GM19438 (cell line): ENCODE data around the gene PCGF2.

Source experiments
- ATAC-seq: cut with Tn5 transposase; IDR thresholded peaks from one replicate; pipeline ENCODE4 v1.9.1; 2021; ENCODE audit warnings: low read depth; ENCODE audit not compliant: unreplicated experiment

Gene PCGF2

GRCh38 chr17:38719943-38720641 is 28.0 kb downstream of the PCGF2 start:
- no peak for ATAC-seq

DNA sequence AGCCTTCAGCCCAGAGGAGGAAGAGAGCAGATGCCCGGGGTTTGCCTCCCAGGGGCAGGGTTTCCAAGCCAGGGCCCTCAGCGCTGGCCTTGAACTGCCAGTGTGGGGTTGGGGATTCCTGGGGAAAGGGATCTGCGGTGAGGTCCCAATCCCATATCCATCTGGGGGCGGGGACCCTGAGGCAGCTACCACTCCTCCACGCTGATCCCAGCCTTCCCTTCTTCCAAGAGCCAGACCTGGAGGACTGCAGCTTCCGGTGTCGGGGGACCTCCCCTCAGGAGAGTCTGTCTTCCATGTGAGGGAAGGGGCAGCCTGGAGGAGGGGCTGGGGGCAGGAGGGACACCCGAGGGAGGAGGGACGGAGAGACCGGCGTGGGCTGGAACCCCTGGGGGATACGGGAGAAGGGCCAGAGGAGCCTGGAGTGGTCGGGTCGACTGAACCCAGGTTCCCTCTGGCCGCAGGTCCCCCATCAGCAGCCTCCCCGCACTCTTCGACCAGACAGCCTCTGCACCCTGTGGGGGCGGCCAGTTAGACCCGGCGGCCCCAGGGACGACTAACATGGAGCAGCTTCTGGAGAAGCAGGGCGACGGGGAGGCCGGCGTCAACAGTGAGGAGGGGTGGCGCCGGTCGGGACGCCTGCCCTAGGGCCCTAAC is 28.7 kb downstream of the PCGF2 start:
- no peak for ATAC-seq

DNA sequence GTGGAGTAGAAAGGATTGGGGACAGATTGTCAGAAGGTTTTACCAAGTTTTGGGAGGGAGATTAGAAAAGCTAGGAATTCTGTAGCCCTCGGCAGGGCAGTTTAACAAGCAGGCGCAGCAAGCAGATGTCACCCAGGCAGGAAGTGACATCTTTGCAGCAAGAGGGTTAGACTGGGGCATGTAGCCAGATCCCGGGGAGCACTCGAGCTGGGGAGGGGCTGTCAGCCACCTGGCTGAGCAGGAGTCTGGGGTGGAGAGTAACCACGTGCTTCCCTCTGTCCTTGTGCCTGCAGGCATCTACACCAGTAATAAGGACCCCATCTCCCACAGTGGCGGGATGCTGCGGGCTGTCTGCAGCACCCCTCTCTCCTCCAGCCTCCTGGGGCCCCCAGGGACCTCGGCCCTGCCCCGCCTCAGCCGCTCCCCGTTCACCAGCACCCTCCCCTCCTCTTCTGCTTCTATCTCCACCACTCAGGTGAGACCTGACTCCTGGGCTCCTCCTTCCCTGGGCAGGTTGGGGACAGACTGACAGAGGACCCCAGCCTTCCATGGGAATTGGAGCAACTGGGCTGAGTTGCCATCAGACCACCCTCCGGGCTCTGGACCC is 30.9 kb downstream of the PCGF2 start:
- ATAC-seq, result no peak

DNA sequence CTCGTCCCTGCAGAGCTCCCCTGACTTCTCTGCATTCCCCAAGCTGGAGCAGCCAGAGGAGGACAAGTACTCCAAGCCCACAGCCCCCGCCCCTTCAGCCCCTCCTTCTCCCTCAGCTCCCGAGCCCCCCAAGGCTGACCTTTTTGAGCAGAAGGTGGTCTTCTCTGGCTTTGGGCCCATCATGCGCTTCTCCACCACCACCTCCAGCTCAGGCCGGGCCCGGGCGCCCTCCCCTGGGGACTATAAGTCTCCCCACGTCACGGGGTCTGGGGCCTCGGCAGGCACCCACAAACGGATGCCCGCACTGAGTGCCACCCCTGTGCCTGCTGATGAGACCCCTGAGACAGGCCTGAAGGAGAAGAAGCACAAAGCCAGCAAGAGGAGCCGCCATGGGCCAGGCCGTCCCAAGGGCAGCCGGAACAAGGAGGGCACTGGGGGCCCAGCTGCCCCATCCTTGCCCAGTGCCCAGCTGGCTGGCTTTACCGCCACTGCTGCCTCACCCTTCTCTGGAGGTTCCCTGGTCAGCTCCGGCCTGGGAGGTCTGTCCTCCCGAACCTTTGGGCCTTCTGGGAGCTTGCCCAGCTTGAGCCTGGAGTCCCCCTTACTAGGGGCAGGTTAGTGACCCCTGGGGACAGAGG is 31.6 kb downstream of the PCGF2 start:
- no peak for ATAC-seq

DNA sequence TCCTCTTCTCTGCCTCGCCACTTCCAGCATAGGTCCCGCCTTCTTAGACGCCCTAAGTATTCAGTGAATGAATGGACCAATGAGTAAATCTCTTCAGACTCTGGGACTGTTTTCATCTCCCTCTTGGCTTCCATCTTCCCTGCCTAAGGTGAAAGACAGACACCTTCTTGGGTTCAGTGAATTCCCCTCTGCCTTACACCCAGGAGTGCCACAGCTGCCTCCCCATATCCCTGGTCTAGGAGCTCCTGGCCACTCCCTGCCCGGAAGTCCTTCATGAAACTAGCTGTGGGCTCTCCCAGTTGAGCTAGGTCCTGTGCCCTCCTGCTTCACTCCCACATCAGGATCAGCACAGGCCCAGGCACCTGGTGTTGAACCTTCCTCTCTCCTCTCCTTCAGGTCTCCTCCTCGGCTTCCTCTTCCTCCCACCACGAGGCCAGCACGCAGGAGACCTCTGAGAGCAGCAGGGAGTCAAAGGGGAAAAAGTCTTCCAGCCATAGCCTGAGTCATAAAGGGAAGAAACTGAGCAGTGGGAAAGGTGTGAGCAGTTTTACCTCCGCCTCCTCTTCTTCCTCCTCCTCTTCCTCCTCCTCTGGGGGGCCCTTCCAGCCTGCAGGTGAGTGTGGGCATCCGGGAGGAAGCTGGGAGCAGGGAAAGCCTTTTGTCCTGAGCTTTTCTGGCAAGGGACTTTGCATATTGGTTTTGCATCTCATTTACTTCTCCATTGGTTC is 32.8 kb downstream of the PCGF2 start:
- ATAC-seq, result no peak

GRCh38 chr17:38713456-38714075 is 34.6 kb downstream of the PCGF2 start:
- no peak for ATAC-seq

DNA sequence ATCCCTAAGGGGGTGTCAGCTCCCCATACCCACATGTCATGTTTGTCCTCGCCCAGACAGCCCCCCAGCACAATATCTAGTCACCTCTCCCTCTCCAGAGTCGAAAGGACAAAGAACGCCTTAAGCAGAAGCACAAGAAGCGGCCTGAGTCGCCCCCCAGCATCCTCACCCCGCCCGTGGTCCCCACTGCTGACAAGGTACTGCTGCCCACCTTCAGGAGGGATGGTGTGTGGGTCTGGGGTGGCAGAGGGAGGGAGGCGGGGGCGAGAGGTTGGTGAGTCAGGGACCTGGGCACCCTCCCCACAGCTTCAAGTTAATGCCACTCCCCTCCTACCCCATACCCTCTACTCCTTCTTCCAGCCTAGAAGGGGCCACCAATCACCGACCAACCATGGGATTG is 35.5 kb downstream of the PCGF2 start:
- ATAC-seq, result no peak

- no peak for ATAC-seq
Observed at GRCh38 chr17:38711792-38712571, 36.2 kb downstream of the PCGF2 start.

- no peak for ATAC-seq
Observed at GRCh38 chr17:38710985-38711384, 37.2 kb downstream of the PCGF2 start.

GRCh38 chr17:38710604-38710962 is 37.6 kb downstream of the PCGF2 start:
- ATAC-seq, result no peak

DNA sequence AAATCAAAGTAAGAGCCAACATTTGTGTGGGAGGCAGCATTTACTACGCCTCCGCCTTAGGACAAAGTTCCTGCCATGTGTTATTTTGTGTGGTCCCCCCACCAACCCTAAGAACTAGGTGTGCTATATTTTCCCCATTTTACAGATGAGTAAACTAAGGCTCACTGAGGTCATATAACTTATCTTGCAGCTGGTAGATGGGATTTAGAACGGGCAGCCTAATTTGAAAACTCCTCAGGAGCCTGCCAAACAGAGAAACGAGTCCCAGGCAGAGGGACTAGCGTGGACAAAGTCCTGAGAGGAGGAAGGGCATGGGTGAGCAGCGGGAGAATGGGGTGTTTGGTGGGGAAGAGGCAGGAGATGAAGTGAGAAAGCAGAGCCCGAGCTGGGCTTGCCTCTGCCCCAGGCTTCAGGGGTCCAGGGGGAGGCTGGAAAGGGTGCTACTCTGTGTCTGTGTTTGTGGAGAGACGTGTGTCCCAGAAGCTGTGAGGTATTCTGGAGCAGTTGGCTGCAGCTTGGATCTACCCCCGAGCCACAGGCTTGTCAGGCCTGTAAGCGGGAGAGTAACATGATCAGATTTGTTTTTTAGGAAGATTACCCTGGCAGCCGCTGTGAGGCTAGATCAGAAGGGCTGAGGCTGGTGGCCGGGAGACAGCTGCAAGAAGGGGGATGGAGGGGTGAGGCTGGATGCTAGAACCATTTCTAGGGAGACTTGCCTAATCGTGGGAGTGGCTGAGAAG is 38.1 kb downstream of the PCGF2 start:
- ATAC-seq, result no peak

DNA sequence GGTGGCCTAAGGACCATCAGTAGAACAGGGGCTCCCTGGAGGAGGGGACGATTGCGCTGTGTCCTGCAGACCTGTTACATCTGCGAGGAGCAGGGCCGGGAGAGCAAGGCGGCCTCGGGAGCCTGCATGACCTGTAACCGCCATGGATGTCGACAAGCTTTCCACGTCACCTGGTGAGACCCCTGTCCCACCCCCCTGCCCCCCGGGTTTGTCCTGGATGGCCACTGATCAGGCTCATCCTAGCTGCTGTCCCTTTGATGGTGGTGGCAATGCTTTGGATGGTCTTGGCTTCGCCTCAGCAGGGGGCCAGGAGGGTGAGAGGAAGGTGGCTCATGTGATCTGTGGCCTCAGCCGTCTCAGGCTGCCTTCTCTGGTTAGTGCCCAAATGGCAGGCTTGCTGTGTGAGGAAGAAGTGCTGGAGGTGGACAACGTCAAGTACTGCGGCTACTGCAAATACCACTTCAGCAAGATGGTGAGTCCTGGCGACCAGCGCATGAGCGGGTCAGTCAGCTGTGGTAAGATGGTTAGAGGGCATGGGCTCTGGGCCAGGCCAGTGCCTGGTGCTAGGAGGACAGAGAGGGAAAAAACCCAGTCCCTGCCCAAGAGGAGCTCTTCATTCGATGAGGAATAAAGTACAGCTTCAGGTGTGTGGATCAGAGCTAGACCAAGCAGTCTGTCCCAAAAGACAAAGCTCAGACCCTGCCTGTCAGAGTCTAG is 38.9 kb downstream of the PCGF2 start:
- no peak for ATAC-seq

GRCh38 chr17:38707678-38708351 is 40.3 kb downstream of the PCGF2 start:
- ATAC-seq, result no peak

DNA sequence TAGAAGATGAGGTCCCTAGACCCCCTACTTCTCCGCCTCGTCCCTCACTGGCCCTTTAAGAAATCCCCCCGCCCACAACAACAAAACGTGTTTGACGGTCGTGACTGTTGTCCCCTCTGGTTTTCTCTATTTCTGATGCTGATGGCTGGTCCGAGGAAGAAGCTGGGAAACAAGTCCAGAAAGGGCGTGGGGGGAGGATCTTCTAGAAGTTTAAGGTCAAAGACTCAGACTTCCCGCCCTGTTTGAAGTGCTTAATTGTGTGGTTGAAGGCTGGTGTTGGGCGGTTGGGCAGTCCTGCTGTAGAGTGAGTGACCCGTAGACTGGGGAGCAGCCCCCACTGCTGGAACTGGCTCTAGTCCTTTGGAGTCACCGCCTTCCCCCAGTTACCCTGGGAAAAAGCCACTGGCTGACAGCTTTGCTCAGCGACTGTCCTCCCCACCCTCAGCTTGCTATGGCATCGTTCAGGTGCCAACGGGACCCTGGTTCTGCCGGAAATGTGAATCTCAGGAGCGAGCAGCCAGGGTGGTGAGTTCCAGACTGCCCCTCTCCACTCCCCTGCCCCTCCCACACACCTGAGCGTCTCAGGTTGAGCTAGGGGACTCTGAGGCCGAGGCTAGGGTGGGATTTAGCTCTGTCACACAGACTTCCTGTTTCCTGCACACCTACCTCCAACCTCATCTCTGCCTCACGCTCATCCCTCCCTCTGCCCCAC is 41.5 kb downstream of the PCGF2 start:
- no peak for ATAC-seq

DNA sequence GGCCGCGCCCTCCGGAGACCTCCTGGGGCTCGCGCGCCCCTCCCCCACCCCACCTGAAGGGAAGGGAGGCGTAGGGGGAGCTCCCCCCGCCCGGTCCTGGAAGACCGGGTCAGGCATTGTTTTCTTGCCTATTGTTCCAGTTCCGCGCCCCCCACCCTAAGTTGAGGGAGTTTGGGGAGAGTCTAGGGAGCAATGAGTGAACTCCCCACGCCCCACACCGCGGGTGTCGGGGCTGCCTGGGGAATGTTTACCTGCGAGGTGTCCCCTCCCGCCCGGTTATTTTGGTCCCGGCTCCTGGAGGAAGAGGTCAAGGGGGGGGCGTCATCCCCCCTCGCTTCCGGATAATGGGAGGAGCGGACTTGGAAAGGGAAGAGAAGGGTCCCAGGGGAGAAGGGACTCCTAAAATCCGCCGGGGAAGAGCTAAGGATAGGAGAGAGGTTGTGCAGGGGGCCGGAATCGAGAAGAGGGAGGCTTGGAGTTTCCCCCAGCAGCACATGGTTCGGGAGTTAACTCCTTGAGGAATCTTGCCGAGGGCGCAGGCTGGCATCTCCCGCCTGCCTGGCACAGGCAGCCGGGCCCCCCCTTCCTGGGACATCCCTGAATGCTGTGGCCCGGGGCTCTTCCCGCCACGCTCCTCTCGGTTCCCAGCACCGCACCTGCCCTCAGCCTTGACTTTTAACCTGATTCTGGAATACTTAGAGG is 42.2 kb downstream of the PCGF2 start:
- no peak for ATAC-seq

DNA sequence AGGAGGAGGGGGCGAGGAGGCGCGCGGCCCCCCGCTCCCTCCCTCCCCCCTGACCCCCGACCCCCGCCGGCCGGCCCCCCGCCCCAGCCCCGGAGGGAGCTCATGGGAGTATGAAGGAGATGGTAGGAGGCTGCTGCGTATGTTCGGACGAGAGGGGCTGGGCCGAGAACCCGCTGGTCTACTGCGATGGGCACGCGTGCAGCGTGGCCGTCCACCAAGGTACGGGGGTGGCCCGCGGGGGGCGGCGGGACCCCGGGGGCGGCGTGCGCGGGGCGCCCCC is 42.7 kb downstream of the PCGF2 start:
- ATAC-seq, result no peak
